K562 (cell line): ENCODE data around the gene TEX261. TPM values are rescaled to one million over a fixed set of nuclear protein-coding genes. Genes with fewer than 3 reads are reported as not detected.

ENCODE experiments used
- ATAC-seq: fragments of 200-7000 bp; cut with Tn5 transposase; 3 replicates; pipeline ENCODE4 v1.9.1; 2020; ENCODE audit warnings: moderate library complexity
- BruUV-seq: library from RNA; stranded (reverse); fragments of 400-500 nt; replicated peaks from 2 replicates; lab custom pipeline; 2021; lab: Mats Ljungman, UMichigan
- CTCF ChIA-PET: fragments of 300-600 bp; formaldehyde crosslinking; extraction: SDS; loops from one replicate; lab custom pipeline; 2021; ENCODE audit warnings: low intra/inter-chr PET ratio; lab: Yijun Ruan, JAX
- POLR2A ChIA-PET: fragments of 300-600, 350-650 bp; sonication (Branson Sonifier 250); formaldehyde crosslinking; extraction: SDS; loops from one replicate; lab custom pipeline; 2021; ENCODE audit warnings: antibody characterized with exemption, inconsistent platforms; lab: Yijun Ruan, JAX
- DNase-seq, 4 experiments: peaks; one replicate each; pipeline versions ENCODE4 v3.0.0 to v3.0.0-alpha.2; 2011 to 2018; ENCODE audit warnings: low spot score in 3 of 4, mixed read lengths in 3 of 4; ENCODE audit errors: extremely low read depth in 1 of 4
- FAIRE-seq: peaks from 2 replicates; lab custom pipeline; 2011; peaks lifted over from hg19 to GRCh38; lab: Jason Lieb, UNC
- H2AFZ ChIP-seq: 2 replicates; pipeline ENCODE4 v1.6.0; 2011; ENCODE audit warnings: low read depth, low read length, control low read depth, inconsistent platforms
- H3K27ac ChIP-seq: fragments of 200-600 bp; 3 replicates; pipeline ENCODE4 v1.8.0; 2011; ENCODE audit warnings: low read depth, mild to moderate bottlenecking, control low read depth, inconsistent platforms, low read length, moderate library complexity, mixed read lengths; ENCODE audit errors: extremely low read depth
- H3K27me3 ChIP-seq, 2 experiments: fragments of 300-600 bp in 1 of 2; 2 replicates in 1 of 2; 3 replicates in 1 of 2; pipeline versions ENCODE4 v1.6.0 to v1.8.0; 2011; ENCODE audit warnings: inconsistent platforms in 2 of 2, low read length in 2 of 2, mild to moderate bottlenecking in 1 of 2, mixed read lengths in 1 of 2, moderate library complexity in 1 of 2; ENCODE audit not compliant: control insufficient read depth in 2 of 2, insufficient read depth in 2 of 2
- H3K36me3 ChIP-seq: fragments of 300-600 bp; 3 replicates; pipeline ENCODE4 v1.8.0; 2011; ENCODE audit warnings: mild to moderate bottlenecking, low read length, inconsistent platforms; ENCODE audit not compliant: control insufficient read depth, insufficient read depth
- H3K4me1 ChIP-seq, 2 experiments: fragments of 200-600 bp in 1 of 2; replicated peaks in 1 of 2; 2 replicates in 1 of 2; 3 replicates in 1 of 2; pipeline versions ENCODE4 v1.5.1 to v1.8.0; 2011; ENCODE audit warnings: inconsistent platforms in 2 of 2, low read length in 2 of 2, mild to moderate bottlenecking in 1 of 2, mixed read lengths in 1 of 2, moderate library complexity in 1 of 2; ENCODE audit not compliant: control insufficient read depth in 2 of 2, insufficient read depth in 2 of 2
- H3K4me2 ChIP-seq: 2 replicates; pipeline ENCODE4 v1.6.1; 2011; ENCODE audit warnings: low read length, control low read depth, inconsistent platforms, mixed read lengths; ENCODE audit not compliant: insufficient read depth
- H3K4me3 ChIP-seq: fragments of 200-600 bp; sonication (generic), shearing (Covaris generic); 2 replicates; pipeline ENCODE4 v1.5.1; 2016; ENCODE audit warnings: control low read depth, inconsistent platforms
- H3K79me2 ChIP-seq: fragments of 200-600 bp; 3 replicates; pipeline ENCODE4 v1.8.0; 2011; ENCODE audit warnings: low read length, inconsistent platforms; ENCODE audit not compliant: control insufficient read depth, insufficient read depth
- H3K9ac ChIP-seq, 2 experiments: 2 replicates each; pipeline versions ENCODE4 v1.6.0 to v1.6.1; 2011; ENCODE audit warnings: low read depth in 2 of 2, low read length in 2 of 2, control low read depth in 1 of 2, inconsistent platforms in 1 of 2, mild to moderate bottlenecking in 1 of 2, mixed read lengths in 1 of 2; ENCODE audit not compliant: insufficient read depth in 1 of 2
- H3K9me1 ChIP-seq: one replicate; pipeline ENCODE4 v1.6.0; 2011; ENCODE audit warnings: inconsistent platforms, mild to moderate bottlenecking, low read length, moderate library complexity; ENCODE audit not compliant: control insufficient read depth, insufficient read depth
- H3K9me3 ChIP-seq: replicated peaks from 2 replicates; pipeline ENCODE4 v1.5.1; 2011; ENCODE audit warnings: low read depth, low read length, inconsistent platforms; ENCODE audit not compliant: control insufficient read depth, insufficient read depth
- H4K20me1 ChIP-seq: replicated peaks from 2 replicates; pipeline ENCODE4 v1.6.1; 2011; ENCODE audit warnings: low read length, inconsistent platforms, mixed read lengths; ENCODE audit not compliant: control insufficient read depth, insufficient read depth
- ZKSCAN1 ChIP-seq: fragments of 150-350 bp; IDR thresholded peaks from 2 replicates; pipeline ENCODE4 v1.6.1; 2016; ENCODE audit warnings: low read depth, low read length
- WGBS: fragments of 100-300 bp; shearing (Covaris generic); methylation state at CpG from one replicate; pipeline ENCODE4 v1.1.6; 2016; ENCODE audit warnings: low coverage, mixed read lengths; ENCODE audit not compliant: insufficient coverage; ENCODE audit errors: missing lambda C conversion rate; 5-methylcytosine and 5-hydroxymethylcytosine counted together
- in situ Hi-C: fragments of 300-500 bp; cut with MboI; formaldehyde crosslinking; loops from 4 replicates; pipeline ENCODE4 v1.15.0; 2018; ENCODE audit warnings: inconsistent platforms, mixed read lengths
- intact Hi-C: fragments of 100-400 bp; cut with micrococcal nuclease; formaldehyde crosslinking; loops from 2 replicates; pipeline ENCODE4 v1.14.2; 2022
- polyA plus RNA-seq, 8 experiments: library from polyadenylated mRNA; depleted of rRNA in 4 of 8; stranded (reverse) in 5 of 8; unstranded in 3 of 8; fragments of >200 nt; fragmentation: Nextera tagmentation in 2 of 8; fragmentation: Illumina TruSeq in 1 of 8; extraction: Ambion mirVana in 2 of 8; extraction: Trizol in 1 of 8; gene quantifications; 2 replicates each; pipeline versions ENCODE4 v1.2.1 to v1.2.3, GENCODE V29; 2011 to 2014; ENCODE audit warnings: inconsistent platforms in 1 of 8, missing spikeins in 1 of 8
- total RNA-seq, 7 experiments: library from RNA; depleted of rRNA in 6 of 7; stranded (reverse); fragments of >200 nt in 6 of 7; fragmentation: Illumina TruSeq in 2 of 7; extraction: Trizol in 2 of 7; gene quantifications; 2 replicates each; pipeline versions ENCODE4 v1.2.1 to v1.2.3, GENCODE V29; 2011 to 2021; ENCODE audit warnings: low replicate concordance in 1 of 7

Gene TEX261
- total and polyA plus RNA-seq, 9 of the 15 experiments (the other 6 are each of a cell fraction or from before 2014, with no cell fraction given), result 11.9 to 110 (median 51.9) TPM

GRCh38 chr2:70939839-70940580, 54.7 kb downstream of the TEX261 start:
- CTCF ChIA-PET, result interaction anchor here (0.6 kb wide), 1 partner anchor 229 kb away, joined by 3 read pairs; no protein-coding TSS in a partner anchor
- WGBS, result 4% methylated on average over 10 of the region's 10 CpGs
- intact Hi-C loops, result loop anchor here (10.0 kb wide), 1 partner anchor 635 kb away; the partner anchor contains the start of gene FAM136A

More at GRCh38 chr2:70939839-70940580, 54.7 kb downstream of the TEX261 start:
- H3K27me3 ChIP-seq, result peaks cover 3 to 45% of the 10 kb centered on the region in 2 experiments; a peak in 3 of 5 replicates
- no peak overlapping the region for H3K27ac ChIP-seq
- no TSS peak for BruUV-seq
- no peak overlapping the region for H3K4me2 ChIP-seq
- peaks cover 6% of the 10 kb centered on the region; the same call in 1 of the 2 replicates for H4K20me1 ChIP-seq
- H3K9me1 ChIP-seq, result peaks cover 2% of the 10 kb centered on the region
- in situ Hi-C loops, result loop anchor here (10.0 kb wide), 2 partner anchors 275 to 625 kb away; no protein-coding TSS in a partner anchor
- ATAC-seq (peak; percentile 47; the same call in 2 of the 3 replicates), FAIRE-seq (no peak), DNase-seq (no peak)
- H3K9me3 ChIP-seq, result no peaks in the 10 kb centered on the region
- POLR2A ChIA-PET, result interaction anchor here (0.7 to 1.7 kb wide), 2 partner anchors 9 to 12 kb away, joined by 3 to 5 read pairs; no protein-coding TSS in a partner anchor
- no peak overlapping the region for H3K4me3 ChIP-seq
- no peak overlapping the region for H2AFZ ChIP-seq
- no peak overlapping the region for H3K9ac ChIP-seq
- no peaks in the 10 kb centered on the region for H3K79me2 ChIP-seq
- H3K4me1 ChIP-seq, result peaks cover 0 to 4% of the 10 kb centered on the region in 2 experiments; a peak in 2 of 5 replicates
- TF ChIP-seq ZKSCAN1, result no peak
- H3K36me3 ChIP-seq, result no peaks in the 10 kb centered on the region
